ENCODE results near the gene VWC2L.

- TF ChIP-seq MAX (IDR thresholded peaks at IDR 0.05) (no peak), EGR1 (IDR thresholded peaks at IDR 0.05; ENCODE audit: low read depth in 2 of 2) (no peak), RAD21 (IDR thresholded peaks at IDR 0.05) (no peak), GABPA (IDR thresholded peaks at IDR 0.05 in 1 of 2, conservative IDR thresholded peaks at IDR 0.05 in 1 of 2) (no peak), ZBTB33 (IDR thresholded peaks at IDR 0.05) (no peak), CTCF (IDR thresholded peaks at IDR 0.05; ENCODE audit: low read depth, low read length, missing input control) (no peak), FOXA1 (IDR thresholded peaks at IDR 0.05) (no peak), HNF4A (conservative IDR thresholded peaks at IDR 0.05) (no peak), RXRA (IDR thresholded peaks at IDR 0.05) (no peak), SP1 (IDR thresholded peaks at IDR 0.05) (no peak)
Observed at GRCh38 chr2:214578442-214578841, 167.6 kb downstream of the VWC2L start.
